Brain pericyte (primary cell): ENCODE results near the gene CIB1.

Experiments used
- DNase-seq: peaks from one replicate; pipeline ENCODE4 v3.0.0-alpha.2; 2012; ENCODE audit warnings: low read depth, low spot score

CIB1 gene

DNA sequence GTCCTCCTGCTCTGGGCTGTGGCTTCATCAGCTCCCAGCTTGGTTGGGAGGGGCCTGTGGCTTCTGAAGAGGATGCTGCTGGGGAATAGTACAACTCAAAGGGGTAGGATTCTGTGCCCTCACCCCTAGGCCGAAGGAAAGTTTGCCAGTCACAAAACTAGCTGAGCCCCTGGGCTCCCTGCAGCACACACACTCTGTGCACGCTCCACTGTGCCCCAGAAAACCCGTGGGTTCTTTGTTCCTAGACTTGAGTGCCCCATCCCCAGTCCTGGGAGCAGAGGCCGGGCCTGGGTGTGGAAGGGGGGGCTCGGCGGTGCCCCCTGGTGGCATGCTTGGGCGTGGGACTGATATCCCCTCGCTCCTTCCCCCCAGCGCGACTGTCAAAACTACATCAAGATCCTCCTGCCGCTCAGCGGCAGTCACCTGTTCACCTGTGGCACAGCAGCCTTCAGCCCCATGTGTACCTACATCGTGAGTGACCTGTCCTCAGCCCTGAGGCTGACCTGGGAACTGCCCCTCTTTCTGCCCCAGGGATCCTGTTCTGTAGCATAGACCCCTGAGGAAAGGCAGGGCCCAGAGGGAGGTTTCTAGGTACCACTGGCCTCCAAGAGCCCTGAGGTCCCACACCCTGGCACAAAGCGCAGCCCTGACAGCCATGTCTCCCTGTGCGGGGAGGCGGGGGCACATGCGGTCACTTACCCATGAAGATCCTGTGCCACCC, 14.2 kb downstream of the CIB1 start:
- DNase-seq: no peak

DNA sequence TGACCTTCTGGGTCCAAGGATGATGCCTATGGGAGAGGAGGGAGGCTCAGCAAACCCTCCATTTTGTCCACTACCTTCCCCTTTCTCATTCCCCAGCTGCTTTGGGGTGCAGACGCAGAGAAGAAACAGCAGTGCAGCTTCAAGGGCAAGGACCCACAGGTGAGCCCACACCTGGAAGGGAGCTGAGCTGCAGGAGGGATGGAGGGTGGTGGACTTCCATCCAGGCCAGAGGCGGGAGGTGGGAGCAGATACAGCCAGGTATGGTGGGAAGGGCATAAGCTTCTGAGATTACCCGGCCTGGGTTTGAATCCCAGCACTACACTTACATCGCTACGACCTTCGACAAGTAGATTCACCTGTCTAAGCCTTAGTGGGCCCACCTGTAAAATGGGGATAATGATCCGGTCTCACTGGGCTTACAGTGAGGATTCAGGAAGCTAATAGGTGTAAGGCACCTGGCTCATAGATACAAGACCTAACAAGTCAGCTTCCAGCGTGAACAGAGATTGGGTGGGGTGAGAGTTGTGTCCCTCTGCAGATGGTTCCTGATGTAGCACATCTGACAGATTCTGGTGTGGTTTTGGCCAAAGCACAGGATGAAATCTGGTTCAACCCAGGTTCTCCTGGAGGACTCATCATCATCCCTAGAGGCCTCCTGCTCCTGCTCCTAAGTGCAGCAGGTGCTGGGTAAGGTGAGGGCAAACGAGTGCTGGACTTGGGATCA, 15.9 kb downstream of the CIB1 start:
- DNase-seq: no peak

DNA sequence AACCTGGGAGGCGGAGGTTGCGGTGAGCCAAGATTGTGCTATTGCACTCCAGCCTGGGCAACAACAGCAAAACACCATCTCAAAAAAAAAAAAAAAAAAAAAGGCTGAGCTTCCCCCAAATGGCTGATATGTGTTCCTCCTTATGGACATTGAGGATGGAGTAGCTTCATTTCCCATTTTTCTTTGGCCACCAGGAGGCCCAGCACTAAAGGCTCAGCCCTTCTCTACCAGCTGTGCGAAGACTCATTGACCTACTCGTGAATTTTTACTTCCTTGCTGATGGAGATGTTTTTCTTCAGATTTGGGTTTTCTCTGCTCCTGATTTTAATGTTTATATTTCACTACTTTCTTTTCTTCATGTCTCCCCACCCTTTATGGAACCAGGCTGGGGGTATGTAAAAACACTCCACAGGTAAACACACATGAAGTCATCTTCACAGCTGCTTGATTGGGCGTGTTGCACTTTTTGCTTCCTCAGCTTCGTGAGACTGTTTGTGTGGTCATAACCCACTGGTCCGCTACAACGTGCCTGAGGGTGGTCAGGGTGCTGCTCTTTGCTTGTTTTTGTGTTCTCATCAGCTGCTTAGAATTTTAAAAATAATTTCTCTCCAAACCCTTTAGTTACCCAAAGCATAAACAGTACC, 19.1 kb downstream of the CIB1 start:
- DNase-seq: no peak

DNA sequence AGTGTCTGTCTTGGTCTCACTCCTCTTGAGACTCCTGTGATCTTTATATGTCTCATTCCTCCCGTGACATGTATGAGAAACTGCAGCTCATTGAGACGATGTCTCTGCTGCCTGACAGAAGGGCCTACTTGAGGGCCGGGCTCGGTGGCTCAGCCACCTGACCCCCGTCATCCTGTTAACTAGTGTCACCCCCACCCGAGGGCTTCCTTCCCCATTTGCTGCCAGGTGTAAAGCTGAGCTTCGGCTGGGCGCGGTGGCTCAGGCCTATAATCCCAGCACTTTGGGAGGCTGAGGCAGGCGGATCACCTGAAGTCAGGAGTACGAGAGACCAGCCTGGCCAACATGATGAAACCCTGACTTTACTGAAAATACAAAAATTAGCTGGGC, 19.9 kb downstream of the CIB1 start:
- DNase-seq: no peak

DNA sequence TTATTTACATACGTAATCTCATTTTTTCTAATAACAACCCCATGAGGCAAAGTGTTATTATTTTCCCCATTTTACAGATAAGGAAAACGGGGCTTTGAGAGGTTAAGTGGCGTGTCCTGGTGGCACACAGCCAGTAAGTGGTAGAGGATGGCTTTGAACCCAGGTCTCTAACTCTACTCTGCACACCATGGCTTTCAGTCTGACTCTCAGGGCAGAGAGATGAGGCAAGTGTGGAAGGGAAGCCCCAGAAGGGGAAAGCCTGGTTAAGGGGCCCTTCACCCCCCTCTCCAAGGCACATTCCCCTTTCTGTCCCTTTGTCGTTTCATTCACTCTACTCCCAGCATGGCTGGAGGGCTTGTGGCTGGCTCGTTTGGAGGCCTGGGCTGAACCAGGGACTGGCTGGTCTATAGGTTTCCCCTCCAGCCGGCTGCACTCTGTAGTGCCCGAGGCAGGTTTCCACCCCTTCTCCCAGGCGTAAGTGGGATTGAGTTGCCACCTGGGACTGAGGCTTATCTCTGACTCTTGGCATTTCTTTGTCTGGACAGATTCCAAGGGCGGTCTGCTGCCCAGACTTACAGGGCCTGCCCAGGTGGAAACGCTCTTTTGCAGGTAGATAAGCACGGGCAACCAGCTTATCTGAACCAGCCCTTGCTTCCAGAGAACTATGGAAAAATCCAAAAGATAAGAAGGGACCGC, 20.5 kb downstream of the CIB1 start:
- DNase-seq: no peak

DNA sequence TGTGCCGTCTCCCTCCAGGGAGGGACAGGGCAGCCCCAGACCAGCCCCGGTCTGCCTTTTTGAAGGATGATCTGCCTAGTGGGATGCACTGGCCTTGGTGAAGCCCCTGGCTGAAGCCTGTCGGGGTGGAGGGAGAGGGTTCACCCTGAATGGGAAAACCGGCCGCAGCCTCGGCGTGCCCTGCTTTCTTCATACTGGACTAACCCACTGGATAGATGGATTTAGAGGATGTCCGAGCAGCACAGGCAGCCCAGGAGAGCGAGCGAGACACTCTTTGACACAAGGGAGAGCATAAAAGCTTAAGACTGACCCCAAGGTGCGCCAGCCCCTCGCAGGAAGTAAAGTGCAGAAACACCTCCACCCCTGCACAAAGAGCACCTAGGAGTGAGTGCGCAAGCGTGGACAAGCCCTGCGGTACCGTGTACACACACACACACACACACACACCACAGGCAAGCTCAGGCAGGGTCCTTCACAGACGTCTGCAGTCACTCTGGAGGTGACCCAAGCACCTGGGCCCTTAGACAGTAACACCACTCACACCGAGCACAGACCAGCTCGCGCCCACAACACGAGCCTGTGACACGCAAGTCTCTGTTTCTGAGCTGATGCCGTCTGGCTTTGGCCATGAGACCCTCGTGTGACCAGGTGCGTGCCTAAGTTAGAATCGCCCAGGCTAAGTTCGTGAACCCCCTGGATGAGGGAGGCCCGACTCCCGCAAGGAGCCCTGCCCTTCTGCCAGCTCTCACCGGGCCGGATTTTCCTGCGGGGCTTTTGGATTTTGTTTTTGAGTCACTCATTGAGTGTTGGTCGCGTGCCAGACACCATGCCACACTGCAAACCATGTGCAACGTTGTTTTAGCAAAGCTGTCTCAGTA, 21.3 kb downstream of the CIB1 start:
- no peak for DNase-seq

DNA sequence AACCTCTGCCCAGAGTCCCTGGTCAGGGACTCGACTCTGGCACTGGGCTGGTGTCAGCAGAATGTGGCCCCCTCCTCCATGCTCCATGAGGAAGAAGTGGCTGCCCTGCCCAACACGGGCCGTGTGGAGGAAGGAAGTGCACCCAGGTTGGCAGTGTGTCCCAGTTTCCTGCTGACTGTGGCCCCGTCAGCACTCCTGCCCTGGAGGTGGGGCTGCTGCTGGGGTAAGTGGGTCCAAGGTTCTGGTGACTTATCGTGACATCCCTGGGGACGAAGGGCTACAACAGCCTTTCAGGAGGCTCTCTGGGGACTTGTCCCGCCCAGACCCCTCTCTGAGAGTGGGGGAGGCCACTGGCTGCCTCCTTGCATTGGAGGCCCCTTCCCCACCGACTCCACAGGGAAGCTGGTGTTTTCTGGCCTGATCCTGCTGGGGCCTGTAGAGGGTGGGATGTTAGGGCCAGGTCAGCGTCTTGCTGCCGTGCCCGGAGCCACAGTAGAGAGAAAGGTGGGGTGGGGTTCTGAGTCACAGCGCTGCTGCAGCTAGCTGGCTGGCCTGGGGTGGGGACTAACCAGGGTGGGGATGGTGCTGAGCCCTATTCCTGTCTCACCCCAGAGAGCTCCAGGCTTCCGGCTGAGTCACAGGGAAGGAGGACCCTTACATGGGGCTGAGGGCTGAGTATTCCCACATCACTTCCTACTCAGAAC, 22.1 kb downstream of the CIB1 start:
- no peak for DNase-seq

DNA sequence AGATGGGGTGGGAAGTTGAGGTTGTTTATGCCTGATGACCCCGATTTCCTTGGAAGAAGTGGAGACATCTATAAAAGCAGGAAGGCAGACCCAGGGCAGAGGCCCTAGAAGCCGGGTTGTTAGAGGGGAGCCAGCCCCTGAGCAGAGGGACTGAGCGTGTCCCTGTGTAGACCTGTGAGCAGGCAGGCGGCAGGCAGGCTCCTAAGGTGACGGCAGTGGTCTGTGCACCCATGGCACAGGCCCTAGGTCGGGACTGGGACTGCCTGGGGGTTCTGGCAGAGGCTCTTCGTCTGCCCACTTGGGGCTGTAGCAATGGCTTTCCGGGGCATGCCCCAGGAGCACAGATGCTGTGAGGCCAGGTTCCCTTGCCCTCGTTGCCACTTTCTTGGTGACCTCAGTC, 22.7 kb downstream of the CIB1 start:
- DNase-seq: no peak

DNA sequence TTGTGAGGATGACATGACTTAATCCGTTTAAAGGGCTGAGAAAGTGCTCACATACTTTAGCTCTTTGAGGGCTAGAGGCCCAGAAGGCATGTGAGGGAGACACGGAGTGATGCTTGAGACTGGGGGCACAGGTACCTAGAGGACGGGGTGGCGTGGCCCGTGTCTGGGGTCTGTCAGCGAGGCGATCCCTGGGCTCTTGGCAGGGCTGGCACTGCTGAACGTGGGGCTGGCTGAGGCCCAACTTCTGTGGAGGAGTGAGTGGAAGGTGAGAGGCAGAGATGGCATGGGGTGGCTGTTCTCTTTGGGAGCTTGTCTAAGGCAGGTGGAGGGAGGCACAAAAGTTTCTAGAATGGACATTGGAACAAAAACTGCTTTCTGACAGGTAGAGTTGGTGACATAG, 23.1 kb downstream of the CIB1 start:
- DNase-seq: no peak

DNA sequence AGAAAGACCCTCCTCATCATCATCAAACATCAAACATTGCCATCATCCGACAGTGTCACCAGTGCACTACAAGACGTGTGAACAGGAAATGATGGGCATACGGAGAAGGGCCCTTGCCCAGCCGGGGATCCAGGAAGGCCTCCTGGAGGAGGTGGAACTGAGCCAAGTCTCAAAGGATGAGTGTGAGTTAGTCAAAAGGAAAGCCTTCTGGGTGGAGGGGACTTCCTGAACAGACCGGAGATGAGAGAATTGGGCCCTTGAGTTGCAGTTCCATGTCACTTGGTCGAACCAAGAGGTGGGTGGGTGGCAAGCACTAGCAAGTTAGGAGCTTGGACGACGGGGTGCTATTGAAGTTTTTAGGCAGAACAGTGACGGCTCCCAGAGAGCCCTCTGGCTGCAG, 24.1 kb downstream of the CIB1 start:
- DNase-seq: no peak

DNA sequence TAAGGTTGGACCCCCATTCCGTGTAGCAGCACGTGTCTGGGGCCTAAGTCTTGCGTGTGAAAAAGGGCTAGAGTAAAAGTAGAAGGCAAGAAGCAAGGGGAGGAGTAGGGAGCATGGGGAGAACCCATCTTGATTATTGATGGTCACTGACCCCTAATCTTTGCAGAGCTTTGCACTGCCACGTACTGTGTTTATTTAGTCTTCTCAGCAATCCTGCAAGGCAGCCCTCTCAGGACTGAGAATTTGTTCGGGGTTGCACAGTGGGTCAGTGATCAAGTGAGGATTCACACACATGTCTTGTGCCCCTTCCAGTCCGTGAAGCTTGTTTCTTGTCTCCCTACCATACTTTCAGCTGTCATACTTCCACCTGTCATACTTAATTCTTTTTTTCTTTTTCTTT, 25.4 kb downstream of the CIB1 start:
- DNase-seq: no peak

DNA sequence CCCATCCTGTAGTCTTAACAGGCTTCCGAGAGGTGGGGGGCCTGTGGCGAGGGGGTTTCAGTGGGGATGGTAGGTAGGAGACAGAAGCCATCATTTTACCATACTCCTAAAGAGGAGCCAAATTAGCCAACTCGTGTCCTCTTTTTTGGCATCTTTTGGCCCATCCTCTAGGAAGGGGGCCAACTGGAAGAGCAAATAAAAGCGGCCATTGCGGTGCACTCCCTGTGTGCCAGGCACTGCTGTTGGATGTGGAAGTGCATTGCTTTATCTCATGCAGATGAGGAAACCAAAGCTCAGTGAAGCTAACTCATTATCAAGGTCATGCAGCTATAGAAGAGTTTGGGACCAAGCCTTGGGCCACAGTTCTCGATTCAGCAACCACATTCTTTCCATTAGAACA, 26.5 kb downstream of the CIB1 start:
- no peak for DNase-seq

DNA sequence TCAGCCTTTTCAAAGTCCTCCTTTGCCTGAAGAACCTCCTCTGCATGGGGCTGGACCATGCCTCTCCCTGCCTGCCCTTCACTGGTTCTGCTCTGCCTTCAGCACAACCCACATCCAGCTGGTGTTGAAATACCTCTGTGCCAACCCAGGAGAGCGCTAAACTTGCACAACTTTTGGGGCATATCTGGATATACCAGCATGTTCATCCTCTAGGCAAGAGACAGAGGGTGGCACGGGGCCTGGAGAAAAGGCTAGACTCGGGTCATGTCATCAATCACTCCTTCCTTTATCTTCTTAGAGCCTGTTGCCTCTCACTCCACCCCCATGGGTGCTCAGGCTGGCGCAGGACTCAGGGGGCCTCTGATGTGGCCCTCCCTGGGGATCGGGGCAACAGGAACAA, 27.9 kb downstream of the CIB1 start:
- DNase-seq: no peak

DNA sequence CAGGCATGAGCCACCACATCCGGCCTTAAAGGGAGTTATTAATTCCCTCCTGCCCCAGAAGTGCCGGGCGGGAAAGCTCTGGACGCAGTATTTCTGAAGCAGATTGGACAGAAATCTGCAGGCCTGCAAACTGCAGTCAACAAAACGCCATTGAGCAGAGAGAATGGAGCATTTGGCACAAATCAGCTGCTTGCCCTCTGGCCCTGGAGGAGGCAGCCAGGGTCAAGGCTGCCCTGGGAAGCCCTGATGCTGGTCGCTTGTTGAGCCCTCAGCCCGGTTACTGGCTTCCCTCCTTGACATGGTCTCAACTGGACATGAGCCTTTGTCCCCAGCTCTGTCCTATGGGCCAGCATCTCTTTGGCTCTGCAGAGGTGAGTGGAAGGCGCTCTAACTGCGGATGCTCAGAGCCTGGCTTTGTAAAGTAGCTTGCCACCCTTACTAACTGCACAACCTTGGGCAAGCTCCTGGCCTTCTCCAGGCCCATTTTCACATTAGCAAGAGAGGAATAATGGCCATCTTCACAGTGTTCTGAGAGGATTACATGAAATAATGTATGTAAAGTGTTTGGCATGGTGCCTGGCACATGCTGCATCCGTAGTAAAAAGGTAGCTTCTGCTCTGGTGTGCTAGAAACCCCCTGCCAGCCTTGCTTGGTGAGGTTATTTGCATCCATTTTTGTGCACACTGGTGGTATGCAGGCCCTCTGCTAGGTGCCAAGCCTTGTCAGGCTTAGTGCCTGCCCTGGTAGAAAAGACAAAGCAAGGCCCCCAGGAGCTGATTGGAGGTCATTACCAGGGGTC, 28.5 kb downstream of the CIB1 start:
- no peak for DNase-seq

DNA sequence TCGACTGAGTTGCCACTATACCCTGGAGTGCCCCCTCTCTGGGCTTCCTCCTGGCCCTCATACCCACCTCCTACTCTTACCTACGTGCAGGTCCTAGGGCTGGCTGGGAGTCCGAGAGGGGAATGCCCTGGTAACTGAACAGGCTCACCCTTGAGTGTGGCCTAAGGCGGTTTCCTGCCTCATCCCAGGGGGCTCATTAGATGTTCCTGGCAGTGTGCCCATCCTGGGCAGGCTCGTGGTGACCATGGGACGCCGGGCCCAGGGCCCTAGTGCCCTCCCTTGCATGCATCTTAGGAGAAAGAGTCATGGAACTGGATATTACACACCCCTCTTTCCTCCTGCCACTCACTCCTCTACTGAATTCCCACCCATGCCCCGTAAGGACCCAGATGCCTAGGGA, 29.8 kb downstream of the CIB1 start:
- no peak for DNase-seq

DNA sequence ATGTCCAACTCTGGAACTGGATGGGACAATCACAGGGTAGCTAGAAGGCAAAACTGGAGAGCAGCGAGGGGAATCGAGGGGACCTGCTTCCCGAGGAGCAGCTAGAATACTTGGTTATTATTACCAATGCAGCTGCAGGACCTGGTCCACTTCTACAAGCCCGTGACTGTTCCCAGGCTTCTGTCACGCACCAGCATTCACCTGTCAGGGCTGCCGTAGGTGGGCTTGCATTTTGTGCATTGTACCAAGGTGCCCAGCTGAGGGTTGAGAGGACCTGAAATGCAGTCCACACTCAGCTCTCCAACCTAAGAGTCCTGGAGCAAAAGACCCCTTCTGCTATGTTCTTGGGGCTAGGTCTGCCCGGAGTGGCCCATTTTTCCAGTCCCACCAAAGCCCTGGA, 30.3 kb downstream of the CIB1 start:
- no peak for DNase-seq

DNA sequence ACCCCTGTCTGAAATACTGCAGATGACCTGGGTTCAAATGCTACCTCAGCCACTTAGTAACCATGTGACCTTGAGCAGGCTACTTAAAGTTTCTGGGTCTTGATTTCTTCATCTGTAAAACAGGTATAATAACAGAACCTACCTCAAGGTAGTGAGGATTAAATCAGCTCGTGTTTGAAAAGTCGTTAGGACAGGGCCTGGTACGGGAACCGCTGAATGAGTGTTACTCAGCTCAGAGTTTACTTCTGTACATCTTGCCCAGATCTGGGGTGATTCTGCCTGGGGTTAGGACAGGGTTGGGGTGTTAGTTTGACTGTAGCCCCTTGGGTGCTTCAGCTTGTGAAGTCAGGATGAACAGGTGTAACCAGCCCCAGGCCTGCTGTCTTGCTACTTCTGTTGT, 30.8 kb downstream of the CIB1 start:
- DNase-seq: no peak

DNA sequence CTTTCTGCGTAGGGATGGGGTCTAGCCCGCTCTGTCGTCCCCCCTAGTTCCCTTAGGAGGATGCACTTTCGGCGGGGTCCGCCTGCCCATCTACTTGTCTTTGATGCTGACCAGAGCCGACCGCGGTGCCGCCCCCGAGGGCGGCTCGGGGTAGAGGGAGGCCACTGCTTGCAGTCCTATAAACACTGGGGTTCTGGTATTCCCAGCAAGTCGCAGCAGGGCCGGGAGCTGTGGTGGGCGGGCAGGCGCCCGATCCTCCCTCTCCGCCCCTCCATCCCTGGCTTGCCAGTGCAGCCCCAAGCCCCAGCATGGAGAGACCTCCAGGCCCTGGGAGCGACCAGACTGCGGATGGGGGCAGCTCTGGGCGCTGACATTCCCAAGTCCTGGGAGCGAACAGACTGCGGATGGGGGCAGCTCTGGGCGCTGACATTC, 31.8 kb downstream of the CIB1 start:
- DNase-seq: no peak

DNA sequence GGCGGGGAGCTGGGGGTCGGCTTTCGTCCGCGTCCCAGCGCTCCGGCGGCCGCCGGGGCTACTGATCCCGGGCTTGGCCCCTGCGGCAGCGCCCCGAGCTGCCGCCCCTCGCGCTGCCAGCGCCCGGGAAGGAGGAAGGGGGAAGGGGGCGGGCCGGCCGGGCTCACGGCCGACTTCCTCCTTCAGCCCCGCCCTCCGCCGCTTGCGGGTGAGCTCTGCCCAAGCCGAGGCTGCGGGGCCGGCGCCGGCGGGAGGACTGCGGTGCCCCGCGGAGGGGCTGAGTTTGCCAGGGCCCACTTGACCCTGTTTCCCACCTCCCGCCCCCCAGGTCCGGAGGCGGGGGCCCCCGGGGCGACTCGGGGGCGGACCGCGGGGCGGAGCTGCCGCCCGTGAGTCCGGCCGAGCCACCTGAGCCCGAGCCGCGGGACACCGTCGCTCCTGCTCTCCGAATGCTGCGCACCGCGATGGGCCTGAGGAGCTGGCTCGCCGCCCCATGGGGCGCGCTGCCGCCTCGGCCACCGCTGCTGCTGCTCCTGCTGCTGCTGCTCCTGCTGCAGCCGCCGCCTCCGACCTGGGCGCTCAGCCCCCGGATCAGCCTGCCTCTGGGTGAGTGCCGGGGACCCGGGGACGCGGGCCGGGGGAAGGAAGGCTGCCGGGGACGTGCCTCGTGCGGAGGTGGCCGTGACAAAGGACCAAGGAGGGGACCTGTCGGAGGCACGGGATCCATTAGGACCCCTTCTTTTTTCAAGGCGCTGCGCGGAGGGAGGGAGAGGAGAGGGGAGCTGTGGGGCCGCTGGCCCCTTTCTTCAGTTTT, 32.4 kb downstream of the CIB1 start, which contains the start of gene SEMA4B:
Gene SEMA4B, plus strand, starts transcription at position 201 of the 814 bp plus-strand sequence. Its CDS starts 249 bp downstream, at position 450.
- no peak for DNase-seq
